ENCODE results near the gene NDST4.

DNA sequence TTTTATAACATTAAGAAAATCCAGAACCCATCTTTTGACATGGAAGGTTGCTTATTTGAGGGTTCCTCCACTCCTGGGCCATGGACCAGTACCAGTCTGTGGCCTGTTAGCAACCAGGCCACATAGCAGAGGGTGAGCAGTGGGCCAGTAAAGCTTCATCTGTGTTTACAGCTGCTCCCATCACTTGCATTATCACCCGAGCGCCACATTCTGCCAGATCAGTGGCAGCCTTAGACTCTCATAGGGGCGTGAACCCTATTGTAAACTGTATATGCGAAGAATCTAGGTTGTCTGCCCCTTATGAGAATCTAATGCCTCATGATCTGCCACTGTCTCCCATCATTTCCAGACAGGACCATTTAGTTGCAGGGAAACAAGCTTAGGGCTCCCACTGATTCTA, 58.6 kb downstream of the NDST4 start:
- no peak for TF ChIP-seq EP300 (IDR thresholded peaks at IDR 0.05)
- TF ChIP-seq, protein P1, sequence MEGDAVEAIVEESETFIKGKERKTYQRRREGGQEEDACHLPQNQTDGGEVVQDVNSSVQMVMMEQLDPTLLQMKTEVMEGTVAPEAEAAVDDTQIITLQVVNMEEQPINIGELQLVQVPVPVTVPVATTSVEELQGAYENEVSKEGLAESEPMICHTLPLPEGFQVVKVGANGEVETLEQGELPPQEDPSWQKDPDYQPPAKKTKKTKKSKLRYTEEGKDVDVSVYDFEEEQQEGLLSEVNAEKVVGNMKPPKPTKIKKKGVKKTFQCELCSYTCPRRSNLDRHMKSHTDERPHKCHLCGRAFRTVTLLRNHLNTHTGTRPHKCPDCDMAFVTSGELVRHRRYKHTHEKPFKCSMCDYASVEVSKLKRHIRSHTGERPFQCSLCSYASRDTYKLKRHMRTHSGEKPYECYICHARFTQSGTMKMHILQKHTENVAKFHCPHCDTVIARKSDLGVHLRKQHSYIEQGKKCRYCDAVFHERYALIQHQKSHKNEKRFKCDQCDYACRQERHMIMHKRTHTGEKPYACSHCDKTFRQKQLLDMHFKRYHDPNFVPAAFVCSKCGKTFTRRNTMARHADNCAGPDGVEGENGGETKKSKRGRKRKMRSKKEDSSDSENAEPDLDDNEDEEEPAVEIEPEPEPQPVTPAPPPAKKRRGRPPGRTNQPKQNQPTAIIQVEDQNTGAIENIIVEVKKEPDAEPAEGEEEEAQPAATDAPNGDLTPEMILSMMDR (IDR thresholded peaks at IDR 0.05) = no peak
